ENCODE measurements around the gene RPL35A. TPM values are rescaled to one million over a fixed set of nuclear protein-coding genes. Genes with fewer than 3 reads are reported as not detected.
"Not testable (repeated sequence)": the region's sequence is repeated elsewhere in the genome, so short reads cannot be mapped to it uniquely, and the experiment has no call there.

The RPL35A gene
- total RNA-seq, 2 experiments from 2014 or later = 1,037 to 1,049 TPM

GRCh38 chr3:197958346-197958745, 8.4 kb downstream of the RPL35A start:
- Mint-ChIP-seq H3K27ac (peak overlapping the region; percentile 80), H3K27me3 (no peaks in the 10 kb centered on the region), H3K36me3 (peaks cover 31% of the 10 kb centered on the region), H3K9me3 (no peaks in the 10 kb centered on the region), H3K4me1 (peaks cover 62% of the 10 kb centered on the region), H3K4me3 (peak overlapping the region; percentile 93)
- ATAC-seq (ENCODE audit: low read depth) = no peak
- no peak for DNase-seq
- POLR2A ChIA-PET = interaction anchor here (1.3 to 2.1 kb wide), 3 partner anchors 7 to 25 kb away, joined by 3 to 8 read pairs (median 6); partner anchors contain the start of gene RPL35A

- Mint-ChIP-seq H3K36me3 (peaks cover 26% of the 10 kb centered on the region), H3K4me3 (peak overlapping the region; percentile 93), H3K4me1 (peaks cover 60% of the 10 kb centered on the region), H3K27ac (peak overlapping the region; percentile 38)
- H3K9me3 Mint-ChIP-seq; ATAC-seq (ENCODE audit: low read depth); H3K27me3 Mint-ChIP-seq; DNase-seq: not testable (repeated sequence)
- POLR2A ChIA-PET = interaction anchor here (1.3 to 2.1 kb wide), 3 partner anchors 8 to 24 kb away, joined by 3 to 8 read pairs (median 6); partner anchors contain the start of gene RPL35A
Measured at GRCh38 chr3:197958848-197959247, 8.9 kb downstream of the RPL35A start.

GRCh38 chr3:197959500-197959890, 9.5 kb downstream of the RPL35A start:
- no peak for ATAC-seq (ENCODE audit: low read depth)
- DNase-seq = no peak
- H3K36me3 Mint-ChIP-seq = peaks cover 24% of the 10 kb centered on the region
- peaks cover 56% of the 10 kb centered on the region for H3K4me1 Mint-ChIP-seq
- POLR2A ChIA-PET = interaction anchor here (1.3 to 2.1 kb wide), 3 partner anchors 9 to 24 kb away, joined by 3 to 8 read pairs (median 6); partner anchors contain the start of gene RPL35A
- H3K27me3 Mint-ChIP-seq = no peaks in the 10 kb centered on the region
- no peaks in the 10 kb centered on the region for H3K9me3 Mint-ChIP-seq
- peak overlapping the region; percentile 93 for H3K4me3 Mint-ChIP-seq
- peak overlapping the region; percentile 94 for H3K27ac Mint-ChIP-seq

GRCh38 chr3:197959891-197960693, 10.1 kb downstream of the RPL35A start, which contains the start of gene LMLN:
Gene LMLN, plus strand, starts transcription at chr3:197960217. Its CDS starts 29 bp downstream, at chr3:197960246.
- Mint-ChIP-seq H3K27me3 (no peaks in the 10 kb centered on the region), H3K4me1 (peaks cover 52% of the 10 kb centered on the region), H3K4me3 (peak within 1 kb of the TSS; percentile 93), H3K36me3 (peaks cover 18% of the 10 kb centered on the region), H3K9me3 (no peaks in the 10 kb centered on the region), H3K27ac (peak within 1 kb of the TSS; percentile 94)
- peak; percentile 91 for ATAC-seq (ENCODE audit: low read depth)
- DNase-seq = peak; percentile 97
- POLR2A ChIA-PET = interaction anchor here (1.4 to 2.3 kb wide), 3 partner anchors 9 to 10 kb away, joined by 6 to 27 read pairs (median 8); partner anchors contain the start of gene RPL35A

- H3K27me3 Mint-ChIP-seq = no peaks in the 10 kb centered on the region
- H3K36me3 Mint-ChIP-seq = peaks cover 18% of the 10 kb centered on the region
- POLR2A ChIA-PET = interaction anchor here (0.7 to 2.3 kb wide), 5 partner anchors 8 to 120 kb away, joined by 3 to 27 read pairs (median 4); partner anchors contain the start of gene RPL35A
- no peaks in the 10 kb centered on the region for H3K9me3 Mint-ChIP-seq
- no peak for DNase-seq
- H3K27ac Mint-ChIP-seq = peak overlapping the region; percentile 94
- H3K4me3 Mint-ChIP-seq = peak overlapping the region; percentile 93
- no peak for ATAC-seq (ENCODE audit: low read depth)
- peaks cover 52% of the 10 kb centered on the region for H3K4me1 Mint-ChIP-seq
Measured at GRCh38 chr3:197960694-197961581, 10.9 kb downstream of the RPL35A start.

- peak overlapping the region; percentile 93 for H3K4me3 Mint-ChIP-seq
- H3K9me3 Mint-ChIP-seq = no peaks in the 10 kb centered on the region
- peaks cover 21% of the 10 kb centered on the region for H3K36me3 Mint-ChIP-seq
- peak overlapping the region; percentile 80 for H3K27ac Mint-ChIP-seq
- H3K27me3 Mint-ChIP-seq = no peaks in the 10 kb centered on the region
- DNase-seq (no peak), ATAC-seq (ENCODE audit: low read depth) (peak; percentile 10)
- POLR2A ChIA-PET = interaction anchor here (0.7 to 2.3 kb wide), 5 partner anchors 8 to 119 kb away, joined by 3 to 27 read pairs (median 4); partner anchors contain the start of gene RPL35A
- H3K4me1 Mint-ChIP-seq = peaks cover 49% of the 10 kb centered on the region
Measured at GRCh38 chr3:197961582-197961945, 11.6 kb downstream of the RPL35A start.

GRCh38 chr3:197963019-197963637, 13.1 kb downstream of the RPL35A start:
- no peaks in the 10 kb centered on the region for H3K27me3 Mint-ChIP-seq
- ATAC-seq (ENCODE audit: low read depth) (no peak), DNase-seq (no peak)
- H3K4me1 Mint-ChIP-seq = peaks cover 39% of the 10 kb centered on the region
- H3K4me3 Mint-ChIP-seq = no peak overlapping the region
- no peak overlapping the region for H3K27ac Mint-ChIP-seq
- peaks cover 18% of the 10 kb centered on the region for H3K36me3 Mint-ChIP-seq
- peaks cover 6% of the 10 kb centered on the region for H3K9me3 Mint-ChIP-seq
- POLR2A ChIA-PET = no interaction called here

- H3K27me3 Mint-ChIP-seq; H3K27ac Mint-ChIP-seq; ATAC-seq (ENCODE audit: low read depth); H3K4me3 Mint-ChIP-seq; DNase-seq; POLR2A ChIA-PET: not testable (repeated sequence)
- Mint-ChIP-seq H3K4me1 (peaks cover 14% of the 10 kb centered on the region), H3K36me3 (peaks cover 20% of the 10 kb centered on the region), H3K9me3 (peaks cover 13% of the 10 kb centered on the region)
Measured at GRCh38 chr3:197967337-197967989, 17.5 kb downstream of the RPL35A start.

- POLR2A ChIA-PET = no interaction called here
- Mint-ChIP-seq H3K9me3 (peaks cover 17% of the 10 kb centered on the region), H3K4me1 (peaks cover 13% of the 10 kb centered on the region), H3K27me3 (no peaks in the 10 kb centered on the region), H3K36me3 (peaks cover 22% of the 10 kb centered on the region), H3K4me3 (no peak overlapping the region), H3K27ac (no peak overlapping the region)
- DNase-seq (no peak), ATAC-seq (ENCODE audit: low read depth) (no peak)
Measured at GRCh38 chr3:197970588-197970987, 20.6 kb downstream of the RPL35A start.

- Mint-ChIP-seq H3K9me3 (peaks cover 9% of the 10 kb centered on the region), H3K27me3 (no peaks in the 10 kb centered on the region), H3K4me3 (no peak overlapping the region), H3K36me3 (peaks cover 10% of the 10 kb centered on the region), H3K4me1 (peaks cover 15% of the 10 kb centered on the region), H3K27ac (no peak overlapping the region)
- no peak for DNase-seq
- no peak for ATAC-seq (ENCODE audit: low read depth)
- POLR2A ChIA-PET = no interaction called here
Measured at GRCh38 chr3:197974016-197974415, 24.0 kb downstream of the RPL35A start.

- Mint-ChIP-seq H3K36me3 (peaks cover 12% of the 10 kb centered on the region), H3K27ac (no peak overlapping the region), H3K4me1 (peaks cover 15% of the 10 kb centered on the region), H3K27me3 (no peaks in the 10 kb centered on the region), H3K4me3 (no peak overlapping the region), H3K9me3 (peaks cover 9% of the 10 kb centered on the region)
- no peak for ATAC-seq (ENCODE audit: low read depth)
- DNase-seq = no peak
- POLR2A ChIA-PET = no interaction called here
Measured at GRCh38 chr3:197975311-197975710, 25.3 kb downstream of the RPL35A start.

- Mint-ChIP-seq H3K9me3 (no peaks in the 10 kb centered on the region), H3K27ac (peak overlapping the region; percentile 63), H3K36me3 (peaks cover 7% of the 10 kb centered on the region), H3K27me3 (no peaks in the 10 kb centered on the region), H3K4me1 (peaks cover 9% of the 10 kb centered on the region), H3K4me3 (no peak overlapping the region)
- DNase-seq (no peak), ATAC-seq (ENCODE audit: low read depth) (peak; percentile 56)
- POLR2A ChIA-PET = interaction anchor here (0.9 kb wide), 1 partner anchor 24 kb away, joined by 3 read pairs; no protein-coding TSS in a partner anchor
Measured at GRCh38 chr3:197983076-197983475, 33.1 kb downstream of the RPL35A start.

Measured in activated naive CD8-positive, alpha-beta T cell treated with anti-CD3 and anti-CD28 coated beads, Interleukin-2, amount 10 ng/mL, durations not matched to agents 7 days and 5 days (primary cell).